CD4-positive, alpha-beta T cell (primary cell): Measurements from ENCODE around the gene SUCNR1. TPM values are rescaled to one million over a fixed set of nuclear protein-coding genes. Genes with fewer than 3 reads are reported as not detected.

Experiments
- ATAC-seq: fragments of 200-7000 bp; cut with Tn5 transposase; one replicate; pipeline ENCODE4 v1.10.0; 2022; ENCODE audit warnings: mild to moderate bottlenecking; ENCODE audit not compliant: poor library complexity
- CTCF ChIA-PET: fragments of 350-600 bp; sonication (Branson Sonifier 250); formaldehyde crosslinking; loops from one replicate; lab custom pipeline; 2021; ENCODE audit warnings: antibody characterized with exemption, inconsistent platforms; lab: Charles Lee
- POLR2A ChIA-PET: fragments of 350-600 bp; sonication (Branson Sonifier 250); formaldehyde crosslinking; loops from one replicate; lab custom pipeline; 2021; ENCODE audit warnings: antibody characterized with exemption, inconsistent platforms; lab: Charles Lee
- DNase-seq, 14 experiments: peaks; one replicate each; pipeline ENCODE4 v3.0.0-alpha.2; 2013 to 2020; ENCODE audit warnings: mixed read lengths in 2 of 14
- H3K27ac ChIP-seq, 2 donors: one replicate each; pipeline versions ENCODE4 v1.5.1 to v1.7.0; 2013; ENCODE audit warnings: low read length in 2 of 2, low read depth in 1 of 2, mild to moderate bottlenecking in 1 of 2
- H3K27me3 ChIP-seq, 2 experiments: 1 replicate in 1 of 2; 2 replicates in 1 of 2; pipeline versions ENCODE4 v1.6.1 to v1.7.0; 2013; ENCODE audit warnings: low read length in 2 of 2, control low read depth in 1 of 2, mild to moderate bottlenecking in 1 of 2, moderate library complexity in 1 of 2; ENCODE audit not compliant: insufficient read depth in 2 of 2, control insufficient read depth in 1 of 2
- H3K36me3 ChIP-seq: one replicate; pipeline ENCODE4 v1.6.1; 2013; ENCODE audit warnings: low read length, control low read depth; ENCODE audit not compliant: insufficient read depth
- H3K4me1 ChIP-seq: one replicate; pipeline ENCODE4 v1.6.1; 2013; ENCODE audit warnings: low read length, control low read depth; ENCODE audit not compliant: insufficient read depth
- H3K4me3 ChIP-seq: one replicate; pipeline ENCODE4 v1.5.1; 2013; ENCODE audit warnings: mild to moderate bottlenecking, low read length, moderate library complexity
- H3K9me3 ChIP-seq, 2 experiments: 1 replicate in 1 of 2; 2 replicates in 1 of 2; pipeline versions ENCODE4 v1.6.1 to v1.7.0; 2013; ENCODE audit warnings: low read length in 2 of 2, mild to moderate bottlenecking in 2 of 2, control low read depth in 1 of 2, moderate library complexity in 1 of 2; ENCODE audit not compliant: control insufficient read depth in 1 of 2, insufficient read depth in 1 of 2
- H3K27ac Mint-ChIP-seq: one replicate; pipeline ENCODE4 v1.8.0; 2020; ENCODE audit warnings: mixed read lengths
- H3K27me3 Mint-ChIP-seq: one replicate; pipeline ENCODE4 v1.8.0; 2021; ENCODE audit warnings: mixed read lengths
- H3K36me3 Mint-ChIP-seq: one replicate; pipeline ENCODE4 v1.8.0; 2021; ENCODE audit warnings: low read depth, mixed read lengths
- H3K4me1 Mint-ChIP-seq: one replicate; pipeline ENCODE4 v1.8.0; 2021; ENCODE audit warnings: low read depth, mixed read lengths
- H3K4me3 Mint-ChIP-seq: one replicate; pipeline ENCODE4 v1.8.0; 2020; ENCODE audit warnings: mild to moderate bottlenecking, mixed read lengths
- H3K9me3 Mint-ChIP-seq: one replicate; pipeline ENCODE4 v1.8.0; 2020; ENCODE audit warnings: mixed read lengths
- CTCF ChIP-seq: fragments of 200-600 bp; IDR thresholded peaks from one replicate; pipeline ENCODE4 v1.8.0; 2022; ENCODE audit warnings: antibody characterized with exemption, mild to moderate bottlenecking
- intact Hi-C, 2 experiments: fragments of 100-400 bp; cut with DNase I in 1 of 2; cut with micrococcal nuclease in 1 of 2; formaldehyde crosslinking; loops; one replicate each; pipeline versions ENCODE4 v1.15.1 to v1.9.0; 2023 to 2025; cut with DNase I, micrococcal nuclease
- total RNA-seq, 174 experiments: library from RNA in 2 of 174; stranded (reverse) in 2 of 174; gene quantifications; one replicate each; pipeline ENCODE4 v1.2.3 and lab custom pipeline; 2021 to 2026

Gene SUCNR1
- total RNA-seq, 2 experiments from 2014 or later: not detected

- Mint-ChIP-seq H3K4me1 (no peaks in the 10 kb centered on the region), H3K36me3 (no peaks in the 10 kb centered on the region), H3K4me3 (no peak overlapping the region), H3K9me3 (no peaks in the 10 kb centered on the region), H3K27me3 (peaks cover 18% of the 10 kb centered on the region), H3K27ac (no peak overlapping the region)
- no peak overlapping the region for H3K4me3 ChIP-seq
- H3K27me3 ChIP-seq: peaks cover 0 to 3% of the 10 kb centered on the region in 2 experiments
- CTCF ChIA-PET: interaction anchor here (0.9 kb wide), 1 partner anchor 11 kb away, joined by 3 read pairs; no protein-coding TSS in a partner anchor
- intact Hi-C loops: loop anchor here (5.0 to 10.0 kb wide), 2 partner anchors 372 to 400 kb away; partner anchors contain the start of gene IGSF10 (in 1 of the 2)
- H3K27ac ChIP-seq: no peak overlapping the region
- TF ChIP-seq CTCF: no peak
- no peaks in the 10 kb centered on the region for H3K4me1 ChIP-seq
- POLR2A ChIA-PET: no interaction called here
- no peaks in the 10 kb centered on the region for H3K9me3 ChIP-seq
- ATAC-seq (no peak), DNase-seq (peak in 1 of 14 experiments; percentile 11)
- H3K36me3 ChIP-seq: no peaks in the 10 kb centered on the region
These were observed 36.4 kb upstream of the SUCNR1 start for GRCh38 chr3:151837057-151837456.

GRCh38 chr3:151838574-151839312, 34.7 kb upstream of the SUCNR1 start:
- Histone ChIP-seq H3K27me3 (peaks cover 0 to 3% of the 10 kb centered on the region in 2 experiments), H3K4me3 (no peak overlapping the region), H3K36me3 (no peaks in the 10 kb centered on the region), H3K4me1 (no peaks in the 10 kb centered on the region), H3K9me3 (no peaks in the 10 kb centered on the region), H3K27ac (no peak overlapping the region)
- H3K9me3 Mint-ChIP-seq: no peaks in the 10 kb centered on the region
- DNase-seq: peak in 9 of 14 experiments; percentile 2 to 68 (median 10)
- no peak for ATAC-seq
- H3K27me3 Mint-ChIP-seq: peaks cover 14% of the 10 kb centered on the region
- no peaks in the 10 kb centered on the region for H3K4me1 Mint-ChIP-seq
- intact Hi-C loops: loop anchor here (1.0 to 10.0 kb wide), 5 partner anchors 374 to 611 kb away; partner anchors contain the start of gene IGSF10 (in 1 of the 2)
- peak; percentile 61 for TF ChIP-seq CTCF
- H3K36me3 Mint-ChIP-seq: no peaks in the 10 kb centered on the region
- no peak overlapping the region for H3K4me3 Mint-ChIP-seq
- POLR2A ChIA-PET: no interaction called here
- H3K27ac Mint-ChIP-seq: no peak overlapping the region
- CTCF ChIA-PET: interaction anchor here (0.9 to 1.3 kb wide), 2 partner anchors 10 to 11 kb away, joined by 3 to 4 read pairs; no protein-coding TSS in a partner anchor

- Histone ChIP-seq H3K9me3 (no peaks in the 10 kb centered on the region), H3K4me1 (no peaks in the 10 kb centered on the region), H3K27me3 (peaks cover 0 to 3% of the 10 kb centered on the region in 2 experiments), H3K36me3 (no peaks in the 10 kb centered on the region), H3K4me3 (no peak overlapping the region), H3K27ac (no peak overlapping the region)
- intact Hi-C loops: loop anchor here (1.0 to 10.0 kb wide), 5 partner anchors 374 to 612 kb away; partner anchors contain the start of gene IGSF10 (in 1 of the 2)
- Mint-ChIP-seq H3K9me3 (no peaks in the 10 kb centered on the region), H3K4me1 (no peaks in the 10 kb centered on the region), H3K27me3 (peaks cover 13% of the 10 kb centered on the region), H3K36me3 (no peaks in the 10 kb centered on the region), H3K27ac (no peak overlapping the region), H3K4me3 (no peak overlapping the region)
- TF ChIP-seq CTCF: no peak
- DNase-seq: no peak
- POLR2A ChIA-PET: no interaction called here
- no peak for ATAC-seq
- CTCF ChIA-PET: interaction anchor here (0.9 to 1.3 kb wide), 2 partner anchors 9 to 11 kb away, joined by 3 to 4 read pairs; no protein-coding TSS in a partner anchor
These were observed 34.2 kb upstream of the SUCNR1 start for GRCh38 chr3:151839313-151839631.
